GM21717 (cell line): ENCODE measurements around the gene LPAR2.
A peak's percentile ranks its signal among the peaks of the same experiment; 100 is the strongest.
"Not testable (repeated sequence)": the region's sequence is repeated elsewhere in the genome, so short reads cannot be mapped to it uniquely, and the experiment has no call there.

Experiments used
- ATAC-seq: cut with Tn5 transposase; IDR thresholded peaks from one replicate; pipeline ENCODE4 v1.9.1; 2021; ENCODE audit warnings: mild to moderate bottlenecking, moderate library complexity; ENCODE audit not compliant: unreplicated experiment

The LPAR2 gene

GRCh38 chr19:19633711-19634515, 5.9 kb upstream of the LPAR2 start:
- no peak for ATAC-seq

GRCh38 chr19:19632661-19633060, 4.6 kb upstream of the LPAR2 start:
- ATAC-seq: no peak

GRCh38 chr19:19631346-19631745, 3.3 kb upstream of the LPAR2 start:
- ATAC-seq: no peak

GRCh38 chr19:19630426-19630825, 2.4 kb upstream of the LPAR2 start:
- ATAC-seq: no peak

GRCh38 chr19:19630062-19630414, 2.0 kb upstream of the LPAR2 start:
- no peak for ATAC-seq

- no peak for ATAC-seq
Measured at GRCh38 chr19:19628501-19629134, 598 bp upstream of the LPAR2 start.

GRCh38 chr19:19626516-19627472, 1.2 kb downstream of the LPAR2 start:
- ATAC-seq: no peak

GRCh38 chr19:19624032-19624570, 3.9 kb downstream of the LPAR2 start:
- no peak for ATAC-seq

GRCh38 chr19:19623383-19623782, 4.6 kb downstream of the LPAR2 start:
- ATAC-seq: no peak

GRCh38 chr19:19619849-19620210, 8.2 kb downstream of the LPAR2 start:
- no peak for ATAC-seq

GRCh38 chr19:19619181-19619848, 8.7 kb downstream of the LPAR2 start:
- ATAC-seq: no peak

GRCh38 chr19:19618219-19619051, 9.6 kb downstream of the LPAR2 start, which contains the start of gene PBX4:
TSS of gene PBX4 (minus strand) at chr19:19618687. CDS start at chr19:19618629, 58 bp downstream.
- ATAC-seq: peak; percentile 87

- no peak for ATAC-seq
Measured at GRCh38 chr19:19615086-19615485, 12.9 kb downstream of the LPAR2 start.

GRCh38 chr19:19613506-19613905, 14.5 kb downstream of the LPAR2 start:
- ATAC-seq: no peak

- no peak for ATAC-seq
Measured at GRCh38 chr19:19610376-19611202, 17.4 kb downstream of the LPAR2 start.

- not testable (repeated sequence) for ATAC-seq
Measured at GRCh38 chr19:19606686-19607085, 21.3 kb downstream of the LPAR2 start.

- peak; percentile 41 for ATAC-seq
Measured at GRCh38 chr19:19606021-19606420, 22.0 kb downstream of the LPAR2 start.

- ATAC-seq: no peak
Measured at GRCh38 chr19:19602713-19603324, 25.2 kb downstream of the LPAR2 start.
